GM12878 (cell line): ENCODE data around the gene CCDC88C. TPM values are rescaled to one million over a fixed set of nuclear protein-coding genes. Genes with fewer than 3 reads are reported as not detected.

ENCODE experiments used
- CREB1 ChIP-seq: IDR thresholded peaks from 2 replicates; pipeline ENCODE4 v1.6.1; 2012; ENCODE audit warnings: low read depth, mild to moderate bottlenecking, inconsistent platforms
- CUX1 ChIP-seq: IDR thresholded peaks from 2 replicates; pipeline ENCODE4 v1.6.1; 2012; ENCODE audit warnings: improper control_type of control experiment, low read depth, low read length; ENCODE audit not compliant: insufficient replicate concordance
- SMARCA5 ChIP-seq: fragments of 450-650 bp; IDR thresholded peaks from 2 replicates; pipeline ENCODE4 v1.6.1; 2017; ENCODE audit warnings: mild to moderate bottlenecking
- SMC3 ChIP-seq: IDR thresholded peaks from 2 replicates; pipeline ENCODE4 v1.6.1; 2011; ENCODE audit warnings: low read length, improper control_type of control experiment, borderline replicate concordance
- STAT3 ChIP-seq: IDR thresholded peaks from 2 replicates; pipeline ENCODE4 v1.6.1; 2011; ENCODE audit warnings: low read depth, low read length, improper control_type of control experiment
- YBX1 ChIP-seq: fragments of 450-650 bp; IDR thresholded peaks from 2 replicates; pipeline ENCODE4 v1.6.1; 2016; ENCODE audit warnings: antibody characterized with exemption
- ZNF687 ChIP-seq: fragments of 450-650 bp; IDR thresholded peaks from 2 replicates; pipeline ENCODE4 v1.6.1; 2017; ENCODE audit warnings: mild to moderate bottlenecking, moderate library complexity
- polyA plus RNA-seq, 11 experiments: library from polyadenylated mRNA; depleted of rRNA in 4 of 11; unstranded in 6 of 11; stranded (reverse) in 5 of 11; fragments of >200 nt; fragmentation: Nextera tagmentation in 4 of 11; fragmentation: Illumina TruSeq in 1 of 11; extraction: Ambion mirVana in 4 of 11; extraction: Trizol in 1 of 11; gene quantifications; 1 replicate in 1 of 11; 2 replicates in 10 of 11; pipeline versions ENCODE4 v1.2.1 to v1.2.3, GENCODE V29; 2011 to 2016; ENCODE audit warnings: inconsistent platforms in 2 of 11, missing spikeins in 2 of 11, low read depth in 1 of 11
- total RNA-seq, 4 experiments: library from RNA; depleted of rRNA in 3 of 4; stranded (reverse); fragments of >200 nt in 3 of 4; fragmentation: Illumina TruSeq in 1 of 4; extraction: Trizol in 1 of 4; gene quantifications; 2 replicates each; pipeline versions ENCODE4 v1.2.1 to v1.2.3, GENCODE V29; 2013 to 2021

Gene CCDC88C
- total and polyA plus RNA-seq, 10 of the 15 experiments (the other 5 are each of a cell fraction or from before 2014, with no cell fraction given) = 4.0 to 79.6 (median 36.6) TPM

GRCh38 chr14:91349481-91350074, 68.0 kb downstream of the CCDC88C start (continued):
- TF ChIP-seq CUX1 = no peak
- TF ChIP-seq SMARCA5 = peak; percentile 86; the same call in 1 of the 2 replicates
- peak; percentile 10; the same call in 1 of the 2 replicates for TF ChIP-seq SMC3
- peak; percentile 37; the same call in 1 of the 2 replicates for TF ChIP-seq ZNF687
- TF ChIP-seq YBX1 = 0 out of 2 replicates have a peak, but pooled peaks have one; percentile 36
- 0 out of 2 replicates have a peak, but pooled peaks have one; percentile 75 for TF ChIP-seq STAT3
- peak; percentile 43; the same call in 1 of the 2 replicates for TF ChIP-seq CREB1
